ENCODE measurements around the gene FAM221B. TPM values are rescaled to one million over a fixed set of nuclear protein-coding genes. Genes with fewer than 3 reads are reported as not detected.
A peak's percentile ranks its signal among the peaks of the same experiment; 100 is the strongest.

FAM221B gene, protein sequence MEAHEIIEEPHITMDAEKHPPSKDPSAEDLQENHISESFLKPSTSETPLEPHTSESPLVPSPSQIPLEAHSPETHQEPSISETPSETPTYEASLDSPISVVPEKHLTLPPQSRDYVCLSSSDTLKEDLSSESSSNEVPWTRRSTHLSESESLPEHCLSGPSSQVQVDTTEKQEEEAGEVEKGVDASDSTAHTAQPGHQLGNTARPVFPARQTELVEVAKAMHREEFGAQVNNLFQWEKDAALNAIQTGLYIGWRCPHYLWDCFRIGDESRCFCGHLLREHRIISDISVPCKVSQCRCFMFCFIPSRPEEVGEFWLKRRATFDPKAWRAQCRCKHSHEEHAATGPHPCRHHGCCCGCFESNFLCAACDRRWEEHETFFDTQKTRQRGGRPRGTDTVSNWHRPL
- not detected in 3 replicates for total RNA-seq
- long read RNA-seq: 0 reads

DNA sequence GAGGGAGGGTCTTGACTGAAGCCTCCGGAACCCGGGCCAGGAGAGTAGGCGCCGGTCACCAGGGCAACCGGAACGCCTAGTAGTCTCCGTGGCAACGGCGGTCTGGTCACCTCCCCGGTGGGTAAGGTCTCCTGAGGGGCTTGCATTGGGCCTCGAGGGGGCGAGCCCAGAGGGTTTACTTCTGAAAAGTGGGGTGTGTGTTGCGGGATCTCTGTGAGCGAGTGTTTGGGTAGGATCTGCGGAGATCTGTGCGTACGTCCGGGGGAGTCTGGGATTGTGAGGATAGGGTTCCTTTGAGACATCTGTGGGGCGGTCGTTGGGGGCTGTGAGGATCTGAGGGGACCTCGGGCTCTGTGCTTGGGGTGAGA is at the start of gene FAM221B:
Gene FAM221B, minus strand, starts transcription at position 17 of the 368 bp plus-strand sequence. CDS start 2,571 bp downstream, outside the sequence.
- Mint-ChIP-seq H3K27ac (ENCODE audit: unreplicated experiment) (peak within 1 kb of the TSS; percentile 97), H3K4me1 (ENCODE audit: low read depth) (peaks cover 40% of the 10 kb centered on the region), H3K36me3 (ENCODE audit: low read depth) (no peaks in the 10 kb centered on the region), H3K9me3 (ENCODE audit: low read depth) (no peaks in the 10 kb centered on the region), H3K27me3 (ENCODE audit: low read depth) (no peaks in the 10 kb centered on the region), H3K4me3 (ENCODE audit: unreplicated experiment) (peak within 1 kb of the TSS; percentile 99)
- TF ChIP-seq CTCF (IDR thresholded peaks at IDR 0.05): no peak
- no peak for DNase-seq (ENCODE audit: low spot score)

DNA sequence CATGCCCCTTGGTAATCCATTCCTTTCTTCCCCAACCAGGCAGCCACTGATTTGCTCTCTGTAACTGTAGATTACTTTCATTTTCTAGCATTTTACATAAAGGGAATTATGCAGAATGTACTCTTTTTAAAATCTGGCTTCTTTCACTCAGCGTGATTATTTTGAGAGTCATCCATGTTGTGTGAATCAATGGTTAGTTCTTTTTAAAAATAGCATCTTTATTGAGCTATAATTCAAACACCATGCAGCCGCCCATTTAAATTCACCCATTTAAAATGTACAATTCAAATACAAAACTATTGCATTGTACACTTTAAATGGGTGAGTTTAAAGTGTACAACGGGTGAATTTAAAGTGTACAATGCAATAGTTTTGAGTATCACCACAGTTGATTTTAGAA is 44.0 kb upstream of the FAM221B start:
- no peak for DNase-seq (ENCODE audit: low spot score)
- H3K27ac Mint-ChIP-seq (ENCODE audit: unreplicated experiment): no peak overlapping the region
- no peak overlapping the region for H3K4me3 Mint-ChIP-seq (ENCODE audit: unreplicated experiment)
- H3K36me3 Mint-ChIP-seq (ENCODE audit: low read depth): peaks cover 7% of the 10 kb centered on the region
- no peaks in the 10 kb centered on the region for H3K4me1 Mint-ChIP-seq (ENCODE audit: low read depth)
- peaks cover 18% of the 10 kb centered on the region for H3K9me3 Mint-ChIP-seq (ENCODE audit: low read depth)
- no peak for TF ChIP-seq CTCF (IDR thresholded peaks at IDR 0.05)
- H3K27me3 Mint-ChIP-seq (ENCODE audit: low read depth): peaks cover 9% of the 10 kb centered on the region

GRCh38 chr9:35871545-35871944 is 43.0 kb upstream of the FAM221B start:
- peaks cover 10% of the 10 kb centered on the region for H3K9me3 Mint-ChIP-seq (ENCODE audit: low read depth)
- TF ChIP-seq CTCF (IDR thresholded peaks at IDR 0.05): no peak
- peaks cover 9% of the 10 kb centered on the region for H3K27me3 Mint-ChIP-seq (ENCODE audit: low read depth)
- H3K4me1 Mint-ChIP-seq (ENCODE audit: low read depth): no peaks in the 10 kb centered on the region
- DNase-seq (ENCODE audit: low spot score): no peak
- H3K4me3 Mint-ChIP-seq (ENCODE audit: unreplicated experiment): no peak overlapping the region
- no peak overlapping the region for H3K27ac Mint-ChIP-seq (ENCODE audit: unreplicated experiment)
- H3K36me3 Mint-ChIP-seq (ENCODE audit: low read depth): peaks cover 5% of the 10 kb centered on the region

- H3K4me3 Mint-ChIP-seq (ENCODE audit: unreplicated experiment): no peak within 1 kb of the TSS
- H3K4me1 Mint-ChIP-seq (ENCODE audit: low read depth): no peaks in the 10 kb centered on the region
- H3K27me3 Mint-ChIP-seq (ENCODE audit: low read depth): peaks cover 4% of the 10 kb centered on the region
- H3K27ac Mint-ChIP-seq (ENCODE audit: unreplicated experiment): no peak within 1 kb of the TSS
- no peak for TF ChIP-seq CTCF (IDR thresholded peaks at IDR 0.05)
- no peak for DNase-seq (ENCODE audit: low spot score)
- peaks cover 1% of the 10 kb centered on the region for H3K9me3 Mint-ChIP-seq (ENCODE audit: low read depth)
- H3K36me3 Mint-ChIP-seq (ENCODE audit: low read depth): peaks cover under 1% of the 10 kb centered on the region
Observed at GRCh38 chr9:35870351-35870923, 41.9 kb upstream of the FAM221B start, which contains the start of gene OR13J1. Gene OR13J1, minus strand, starts transcription at chr9:35870401. Its CDS starts 0 bp downstream, at chr9:35870401.

- TF ChIP-seq CTCF (IDR thresholded peaks at IDR 0.05): no peak
Observed at GRCh38 chr9:35869621-35870216, 41.2 kb upstream of the FAM221B start.

More at GRCh38 chr9:35869621-35870216, 41.2 kb upstream of the FAM221B start:
- H3K36me3 Mint-ChIP-seq (ENCODE audit: low read depth): no peaks in the 10 kb centered on the region
- no peak overlapping the region for H3K27ac Mint-ChIP-seq (ENCODE audit: unreplicated experiment)
- no peak overlapping the region for H3K4me3 Mint-ChIP-seq (ENCODE audit: unreplicated experiment)
- H3K4me1 Mint-ChIP-seq (ENCODE audit: low read depth): no peaks in the 10 kb centered on the region
- no peaks in the 10 kb centered on the region for H3K9me3 Mint-ChIP-seq (ENCODE audit: low read depth)
- H3K27me3 Mint-ChIP-seq (ENCODE audit: low read depth): no peaks in the 10 kb centered on the region
- DNase-seq (ENCODE audit: low spot score): no peak
